Natural killer cell (primary cell): ENCODE results near the gene SEC31A. TPM values are rescaled to one million over a fixed set of nuclear protein-coding genes. Genes with fewer than 3 reads are reported as not detected.

Experiments
- ATAC-seq, 3 donors: fragments of 150-1000 bp in 2 of 3; fragments of 200-7000 bp in 1 of 3; cut with Tn5 transposase; 1 replicate in 1 of 3; 2 replicates in 2 of 3; pipeline ENCODE4 v1.10.0; 2021; ENCODE audit warnings: mild to moderate bottlenecking in 2 of 3, moderate library complexity in 2 of 3
- DNase-seq, 2 donors: peaks; one replicate each; pipeline versions ENCODE4 v3.0.0 to v3.0.0-alpha.2; 2013 to 2021; ENCODE audit warnings: mixed read lengths in 1 of 2
- H3K27ac ChIP-seq: one replicate; pipeline ENCODE4 v1.5.1; 2013; ENCODE audit warnings: mild to moderate bottlenecking, low read length
- H3K27me3 ChIP-seq: one replicate; pipeline ENCODE4 v1.6.1; 2013; ENCODE audit warnings: low read length; ENCODE audit not compliant: control insufficient read depth, insufficient read depth
- H3K36me3 ChIP-seq: one replicate; pipeline ENCODE4 v1.6.1; 2013; ENCODE audit warnings: low read length; ENCODE audit not compliant: control insufficient read depth, insufficient read depth
- H3K4me1 ChIP-seq: one replicate; pipeline ENCODE4 v1.6.1; 2013; ENCODE audit warnings: low read length; ENCODE audit not compliant: control insufficient read depth, insufficient read depth
- H3K4me3 ChIP-seq: one replicate; pipeline ENCODE4 v1.5.1; 2013; ENCODE audit warnings: low read length
- H3K9me3 ChIP-seq: one replicate; pipeline ENCODE4 v1.6.1; 2013; ENCODE audit warnings: low read length; ENCODE audit not compliant: control insufficient read depth, insufficient read depth
- H3K27ac Mint-ChIP-seq, 2 donors: one replicate each; pipeline ENCODE4 v1.8.0; 2022; ENCODE audit warnings: mild to moderate bottlenecking in 2 of 2, mixed read lengths in 2 of 2, moderate library complexity in 1 of 2
- H3K27me3 Mint-ChIP-seq, 2 donors: one replicate each; pipeline ENCODE4 v1.8.0; 2022; ENCODE audit warnings: low read depth in 2 of 2, mixed read lengths in 2 of 2
- H3K36me3 Mint-ChIP-seq: one replicate; pipeline ENCODE4 v1.8.0; 2022; ENCODE audit warnings: mixed read lengths
- H3K4me1 Mint-ChIP-seq, 2 donors: one replicate each; pipeline ENCODE4 v1.8.0; 2022; ENCODE audit warnings: mixed read lengths in 2 of 2
- H3K4me3 Mint-ChIP-seq: one replicate; pipeline ENCODE4 v1.8.0; 2022; ENCODE audit warnings: mild to moderate bottlenecking, moderate library complexity, mixed read lengths
- H3K9me3 Mint-ChIP-seq, 2 donors: one replicate each; pipeline ENCODE4 v1.8.0; 2022; ENCODE audit warnings: mixed read lengths in 2 of 2
- CTCF ChIP-seq: fragments of 200-600 bp; IDR thresholded peaks from one replicate; pipeline ENCODE4 v1.8.0; 2022; ENCODE audit warnings: antibody characterized with exemption
- WGBS: methylation state at CpG from one replicate; pipeline ENCODE4 v1.1.7; 2013; ENCODE audit warnings: missing lambda C conversion rate; ENCODE audit not compliant: insufficient coverage; 5-methylcytosine and 5-hydroxymethylcytosine counted together
- intact Hi-C: fragments of 100-400 bp; cut with micrococcal nuclease; formaldehyde crosslinking; loops from one replicate; pipeline ENCODE4 v1.14.2; 2022
- total RNA-seq, 4 donors: library from RNA; stranded (reverse); fragments of 120-200 nt in 1 of 4; gene quantifications; one replicate each; pipeline versions ENCODE4 v1.2.3 to v1.2.4, GENCODE V29; 2013 to 2022

The SEC31A gene
- 100 to 1,000 TPM; 176 to 183 (median 177) TPM for total RNA-seq
- 157 TPM for total RNA-seq (2013)

- WGBS, result under 1% methylated on average over 71 of the region's 71 CpGs
- Mint-ChIP-seq H3K4me3 (peak within 1 kb of the TSS; percentile 96), H3K36me3 (peaks cover 10% of the 10 kb centered on the region), H3K9me3 (no peaks in the 10 kb centered on the region), H3K4me1 (peaks cover 19 to 33% of the 10 kb centered on the region in 2 donors), H3K27me3 (no peaks in the 10 kb centered on the region), H3K27ac (peak within 1 kb of the TSS; percentile 97 to 99)
- Histone ChIP-seq H3K4me1 (peaks cover 7% of the 10 kb centered on the region), H3K27me3 (no peaks in the 10 kb centered on the region), H3K27ac (peak within 1 kb of the TSS; percentile 89), H3K4me3 (peak within 1 kb of the TSS; percentile 96), H3K36me3 (peaks cover 25% of the 10 kb centered on the region), H3K9me3 (no peaks in the 10 kb centered on the region)
- ATAC-seq, result peak; percentile 92 to 98 (median 93)
- intact Hi-C loops, result loop anchor here (1.0 to 5.0 kb wide), 6 partner anchors 9 to 564 kb away; partner anchors contain the start of genes COQ2, HELQ, PLAC8 and THAP9
- peak; percentile 96 to 98 for DNase-seq
- no peak for TF ChIP-seq CTCF
Observed at GRCh38 chr4:82890901-82891706, at the start of gene SEC31A. TSS of gene SEC31A (minus strand) at chr4:82891153. CDS start at chr4:82881936, 9,217 bp downstream.

GRCh38 chr4:82939414-82939813 is 48.5 kb upstream of the SEC31A start:
- no peak for DNase-seq
- Histone ChIP-seq H3K36me3 (peaks cover 58% of the 10 kb centered on the region), H3K27me3 (no peaks in the 10 kb centered on the region), H3K27ac (no peak overlapping the region), H3K4me1 (no peaks in the 10 kb centered on the region), H3K4me3 (no peak overlapping the region), H3K9me3 (no peaks in the 10 kb centered on the region)
- H3K9me3 Mint-ChIP-seq, result no peaks in the 10 kb centered on the region
- no peak overlapping the region for H3K4me3 Mint-ChIP-seq
- intact Hi-C loops, result no loop called here
- 100% methylated on average over 2 of the region's 2 CpGs for WGBS
- TF ChIP-seq CTCF, result no peak
- no peaks in the 10 kb centered on the region for H3K4me1 Mint-ChIP-seq
- peaks cover 39% of the 10 kb centered on the region for H3K36me3 Mint-ChIP-seq
- H3K27me3 Mint-ChIP-seq, result no peaks in the 10 kb centered on the region
- ATAC-seq, result no peak
- H3K27ac Mint-ChIP-seq, result no peak overlapping the region

GRCh38 chr4:82934441-82934840 is 43.5 kb upstream of the SEC31A start:
- H3K27me3 ChIP-seq, result no peaks in the 10 kb centered on the region
- ATAC-seq, result no peak
- no peaks in the 10 kb centered on the region for H3K4me1 Mint-ChIP-seq
- H3K27ac Mint-ChIP-seq, result no peak overlapping the region
- no peak overlapping the region for H3K4me3 ChIP-seq
- H3K9me3 ChIP-seq, result no peaks in the 10 kb centered on the region
- H3K27ac ChIP-seq, result no peak overlapping the region
- no peak overlapping the region for H3K4me3 Mint-ChIP-seq
- no peak for TF ChIP-seq CTCF
- H3K36me3 Mint-ChIP-seq, result peaks cover 30% of the 10 kb centered on the region
- H3K27me3 Mint-ChIP-seq, result no peaks in the 10 kb centered on the region
- no peaks in the 10 kb centered on the region for H3K4me1 ChIP-seq
- H3K36me3 ChIP-seq, result peaks cover 62% of the 10 kb centered on the region
- DNase-seq, result no peak
- intact Hi-C loops, result no loop called here
- H3K9me3 Mint-ChIP-seq, result no peaks in the 10 kb centered on the region
